ENCODE data around the gene RMI2.

DNA sequence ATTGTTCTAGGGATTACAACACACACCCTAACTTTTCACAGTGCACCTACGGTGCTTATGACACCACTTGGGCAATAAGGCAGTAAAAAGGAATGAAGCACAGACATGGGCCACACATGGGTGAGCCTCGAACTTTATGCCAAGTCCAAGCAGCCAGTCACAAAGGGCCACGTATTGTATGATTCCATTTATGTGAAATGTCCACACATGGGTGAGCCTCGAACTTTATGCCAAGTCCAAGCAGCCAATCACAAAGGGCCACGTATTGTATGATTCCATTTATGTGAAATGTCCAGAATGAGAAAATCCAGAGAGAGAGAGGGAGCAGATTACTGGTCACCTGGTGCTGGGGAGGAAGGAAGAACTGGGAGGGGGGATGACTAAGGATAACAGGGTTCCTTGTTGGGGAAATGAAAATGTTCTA lies 22.2 kb downstream of the RMI2 start:
- TF ChIP-seq TAF1 (conservative IDR thresholded peaks at IDR 0.05) (no peak), RAD21 (IDR thresholded peaks at IDR 0.05) (no peak)

Measured in liver (tissue), 2 donors.